Activated CD8-positive, alpha-beta memory T cell treated with anti-CD3 and anti-CD28 coated beads, Interleukin-2, amount 50 U/mL, for 4 hours (primary cell): ENCODE data around the gene HINFP.

Experiments
- DNase-seq: peaks from one replicate; pipeline ENCODE4 v3.0.0-alpha.2; 2020

The HINFP gene, protein sequence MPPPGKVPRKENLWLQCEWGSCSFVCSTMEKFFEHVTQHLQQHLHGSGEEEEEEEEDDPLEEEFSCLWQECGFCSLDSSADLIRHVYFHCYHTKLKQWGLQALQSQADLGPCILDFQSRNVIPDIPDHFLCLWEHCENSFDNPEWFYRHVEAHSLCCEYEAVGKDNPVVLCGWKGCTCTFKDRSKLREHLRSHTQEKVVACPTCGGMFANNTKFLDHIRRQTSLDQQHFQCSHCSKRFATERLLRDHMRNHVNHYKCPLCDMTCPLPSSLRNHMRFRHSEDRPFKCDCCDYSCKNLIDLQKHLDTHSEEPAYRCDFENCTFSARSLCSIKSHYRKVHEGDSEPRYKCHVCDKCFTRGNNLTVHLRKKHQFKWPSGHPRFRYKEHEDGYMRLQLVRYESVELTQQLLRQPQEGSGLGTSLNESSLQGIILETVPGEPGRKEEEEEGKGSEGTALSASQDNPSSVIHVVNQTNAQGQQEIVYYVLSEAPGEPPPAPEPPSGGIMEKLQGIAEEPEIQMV

GRCh38 chr11:119121008-119121810 is at the start of gene HINFP:
Gene HINFP, plus strand, starts transcription at chr11:119121580. Its CDS starts 5,365 bp downstream, at chr11:119126945.
- peak; percentile 100 for DNase-seq

DNA sequence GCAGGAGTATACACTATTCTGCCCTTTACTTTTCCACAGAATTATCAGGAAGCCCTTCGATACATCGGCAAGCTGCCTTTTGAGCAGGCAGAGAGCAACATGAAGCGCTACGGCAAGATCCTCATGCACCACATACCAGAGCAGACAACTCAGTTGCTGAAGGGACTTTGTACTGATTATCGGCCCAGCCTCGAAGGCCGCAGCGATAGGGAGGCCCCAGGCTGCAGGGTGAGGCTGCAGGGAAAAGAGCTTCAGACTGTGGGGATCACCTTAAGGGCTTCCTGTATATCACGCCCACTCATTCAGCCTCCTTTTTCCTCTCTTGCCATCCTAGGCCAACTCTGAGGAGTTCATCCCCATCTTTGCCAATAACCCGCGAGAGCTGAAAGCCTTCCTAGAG is 43.5 kb upstream of the HINFP start:
- no peak for DNase-seq

GRCh38 chr11:119078675-119079420 is 42.5 kb upstream of the HINFP start:
- DNase-seq, result no peak

DNA sequence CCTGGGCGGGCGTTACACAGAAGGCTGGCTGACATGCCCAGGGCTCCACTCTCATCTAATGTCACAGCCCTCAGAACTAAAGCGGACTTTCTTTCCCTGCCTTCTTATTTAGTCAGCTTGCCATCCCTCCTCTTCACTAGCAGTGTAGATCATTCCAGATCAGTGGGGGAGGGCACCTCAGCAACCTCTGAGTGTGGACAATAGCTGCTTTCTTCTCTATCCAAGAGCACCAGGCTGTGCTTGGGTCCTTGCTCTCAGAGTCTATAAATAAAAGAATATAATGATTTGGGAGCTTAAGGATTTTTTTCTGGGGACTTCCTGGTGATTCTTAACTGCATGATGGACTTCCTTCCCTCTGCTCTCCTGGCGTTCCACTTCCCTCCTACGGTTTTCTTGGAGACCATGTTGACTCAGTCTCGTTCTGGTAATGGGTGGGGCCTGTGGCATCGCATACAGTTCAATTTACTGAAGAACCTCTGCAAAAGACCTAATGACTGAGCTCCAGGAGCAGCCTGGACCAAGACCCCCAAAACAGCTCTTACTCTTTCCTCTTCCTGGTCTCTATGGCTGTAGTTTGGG is 39.6 kb upstream of the HINFP start:
- no peak for DNase-seq

DNA sequence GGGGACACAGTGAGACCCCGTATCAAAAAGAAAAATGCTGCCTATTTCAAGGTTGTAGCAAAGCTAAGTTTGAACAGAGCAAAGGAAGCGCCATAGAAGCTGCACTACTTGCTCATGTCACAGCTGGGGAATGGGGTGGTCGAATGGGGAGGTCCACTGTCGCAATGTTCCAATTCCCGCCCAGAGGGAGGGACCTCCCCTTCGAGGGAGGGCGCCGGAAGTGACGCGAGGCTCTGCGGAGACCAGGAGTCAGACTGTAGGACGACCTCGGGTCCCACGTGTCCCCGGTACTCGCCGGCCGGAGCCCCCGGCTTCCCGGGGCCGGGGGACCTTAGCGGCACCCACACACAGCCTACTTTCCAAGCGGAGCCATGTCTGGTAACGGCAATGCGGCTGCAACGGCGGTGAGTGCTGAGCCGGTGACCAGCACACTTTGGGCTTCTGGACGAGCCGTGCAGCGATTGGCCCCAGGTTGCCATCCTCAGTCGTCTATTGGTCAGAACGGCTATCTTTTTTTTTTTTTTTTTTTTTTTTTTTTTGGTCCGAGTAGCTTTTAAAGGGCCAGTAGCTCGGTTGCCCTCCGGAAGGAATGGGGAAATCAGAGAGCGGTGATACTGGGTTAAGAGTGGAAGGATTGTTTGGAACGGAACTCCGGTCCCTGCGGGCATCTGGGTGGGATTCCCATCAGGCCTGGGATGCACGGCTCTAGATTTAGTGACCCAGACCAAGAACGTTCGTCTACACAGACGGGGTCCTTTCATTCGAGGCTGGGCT is 36.5 kb upstream of the HINFP start, which contains the start of gene HMBS:
HMBS (plus strand) TSS at position 219 of the 774 bp plus-strand sequence; CDS start at position 372, 153 bp downstream.
- DNase-seq, result peak; percentile 91

DNA sequence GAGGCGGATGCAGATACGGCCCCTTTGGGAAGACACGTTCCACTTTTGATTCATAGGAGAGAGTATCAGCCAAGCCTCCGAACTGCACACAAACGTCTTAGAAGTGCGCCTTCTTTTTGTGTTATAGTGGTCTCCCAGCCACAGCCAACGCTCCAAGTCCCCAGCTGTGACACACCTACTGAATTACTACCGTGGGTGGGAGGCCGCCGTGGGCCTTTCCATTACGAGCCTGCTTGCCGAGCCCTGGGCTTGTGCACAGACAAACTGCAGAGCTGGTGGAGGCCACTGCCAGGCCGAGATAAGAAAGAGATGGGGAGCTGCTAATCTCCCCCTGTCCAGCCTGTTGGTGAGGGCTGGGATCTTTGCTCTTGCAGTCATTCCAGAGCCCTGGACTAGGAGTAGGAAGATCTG is 35.9 kb upstream of the HINFP start:
- DNase-seq, result peak; percentile 57

DNA sequence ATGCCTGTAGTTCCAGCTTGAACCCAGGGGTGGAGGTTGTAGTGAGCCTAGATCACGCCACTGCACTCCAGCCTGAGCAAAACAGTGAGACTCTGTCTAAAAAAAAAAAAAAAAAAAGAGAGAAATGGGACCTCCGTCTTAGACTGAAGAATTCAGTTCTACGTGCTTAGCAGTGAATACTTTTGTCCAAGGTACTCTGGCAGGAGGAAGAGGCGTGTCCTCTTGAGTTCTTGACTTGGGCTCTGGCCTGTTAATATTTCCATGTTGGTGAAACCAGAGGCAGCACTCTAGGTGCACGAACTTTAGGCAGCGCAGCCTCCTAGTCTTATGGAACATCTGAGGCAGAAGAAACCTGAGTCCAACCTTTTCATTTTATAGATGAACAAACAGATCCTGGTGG is 34.3 kb upstream of the HINFP start:
- DNase-seq, result no peak

GRCh38 chr11:119087747-119088241 is 33.6 kb upstream of the HINFP start:
- DNase-seq, result no peak

DNA sequence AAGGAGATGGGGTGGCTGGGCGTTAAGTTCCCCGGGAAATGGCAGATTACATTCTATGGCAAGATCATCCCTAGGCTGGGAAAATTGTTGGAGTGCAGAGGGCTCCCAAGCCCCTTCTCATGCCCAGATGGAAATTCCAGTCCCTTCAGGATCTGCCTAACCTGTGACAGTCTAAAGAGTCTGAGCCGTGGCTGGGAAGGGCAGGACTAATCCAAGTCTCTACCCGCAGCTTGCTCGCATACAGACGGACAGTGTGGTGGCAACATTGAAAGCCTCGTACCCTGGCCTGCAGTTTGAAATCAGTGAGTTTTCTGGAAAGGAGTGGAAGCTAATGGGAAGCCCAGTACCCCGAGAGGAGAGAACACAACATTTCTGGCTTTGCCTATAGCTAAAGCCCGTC is 33.0 kb upstream of the HINFP start:
- DNase-seq, result no peak

DNA sequence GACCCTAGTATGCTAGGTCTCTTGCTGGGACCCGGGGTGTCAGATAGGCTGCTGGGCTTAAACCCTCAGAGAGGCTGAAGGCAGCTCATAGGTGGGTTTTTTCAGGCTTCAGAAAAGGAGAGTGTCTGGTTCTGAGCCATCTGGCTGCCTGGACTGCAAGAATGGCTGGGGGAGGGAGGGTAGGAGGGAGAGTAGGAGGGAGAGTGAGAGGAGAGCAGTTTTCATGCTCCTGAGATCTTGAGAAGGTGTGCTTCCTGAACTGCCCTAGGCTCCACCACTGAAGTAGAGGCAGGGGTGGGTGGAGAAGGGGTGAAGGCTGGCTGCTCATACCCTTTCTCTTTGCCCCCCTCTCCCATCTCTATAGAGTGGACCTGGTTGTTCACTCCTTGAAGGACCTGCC is 32.1 kb upstream of the HINFP start:
- no peak for DNase-seq

DNA sequence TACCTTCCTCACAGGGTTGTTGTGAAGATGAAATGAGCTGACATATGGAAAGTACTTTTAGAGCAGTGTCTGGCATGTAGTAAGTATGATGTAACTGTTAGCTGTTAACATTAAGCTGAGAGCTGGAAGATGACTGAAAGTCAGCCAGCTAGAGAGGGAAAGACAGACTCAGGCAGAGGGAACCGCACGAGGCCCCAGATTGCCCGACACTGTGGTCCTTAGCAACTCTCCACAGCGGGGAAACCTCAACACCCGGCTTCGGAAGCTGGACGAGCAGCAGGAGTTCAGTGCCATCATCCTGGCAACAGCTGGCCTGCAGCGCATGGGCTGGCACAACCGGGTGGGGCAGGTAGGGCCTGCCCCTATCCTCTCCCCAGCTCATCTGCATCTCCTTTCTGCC is 30.2 kb upstream of the HINFP start:
- no peak for DNase-seq

- DNase-seq, result no peak
These were observed 29.2 kb upstream of the HINFP start for GRCh38 chr11:119091966-119092879.

DNA sequence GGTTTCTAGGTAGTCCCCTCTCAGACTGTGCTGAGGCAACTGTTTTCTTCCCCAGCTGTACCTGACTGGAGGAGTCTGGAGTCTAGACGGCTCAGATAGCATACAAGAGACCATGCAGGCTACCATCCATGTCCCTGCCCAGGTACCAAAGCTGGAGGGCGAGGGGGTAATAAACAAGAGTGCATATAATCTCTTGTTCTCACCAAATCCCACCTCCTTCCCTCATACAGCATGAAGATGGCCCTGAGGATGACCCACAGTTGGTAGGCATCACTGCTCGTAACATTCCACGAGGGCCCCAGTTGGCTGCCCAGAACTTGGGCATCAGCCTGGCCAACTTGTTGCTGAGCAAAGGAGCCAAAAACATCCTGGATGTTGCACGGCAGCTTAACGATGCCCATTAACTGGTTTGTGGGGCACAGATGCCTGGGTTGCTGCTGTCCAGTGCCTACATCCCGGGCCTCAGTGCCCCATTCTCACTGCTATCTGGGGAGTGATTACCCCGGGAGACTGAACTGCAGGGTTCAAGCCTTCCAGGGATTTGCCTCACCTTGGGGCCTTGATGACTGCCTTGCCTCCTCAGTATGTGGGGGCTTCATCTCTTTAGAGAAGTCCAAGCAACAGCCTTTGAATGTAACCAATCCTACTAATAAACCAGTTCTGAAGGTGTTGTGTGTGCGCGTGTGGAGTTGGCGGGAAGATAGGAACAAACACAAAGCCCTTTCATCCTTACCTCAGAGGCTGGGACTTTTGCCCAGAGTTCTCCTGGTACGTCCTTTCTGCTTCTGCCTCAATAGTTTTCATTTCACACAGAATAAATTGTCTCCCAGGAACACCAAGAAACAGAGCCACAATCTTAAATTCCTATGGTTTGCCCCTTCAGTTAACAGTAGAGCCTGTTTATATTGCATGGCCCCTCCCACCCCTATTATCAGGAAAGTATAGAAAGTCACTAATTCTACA is 28.2 kb upstream of the HINFP start:
- no peak for DNase-seq

GRCh38 chr11:119093942-119094815 is 27.2 kb upstream of the HINFP start:
- DNase-seq, result peak; percentile 61

- peak; percentile 59 for DNase-seq
These were observed 26.6 kb upstream of the HINFP start for GRCh38 chr11:119094816-119095065.

DNA sequence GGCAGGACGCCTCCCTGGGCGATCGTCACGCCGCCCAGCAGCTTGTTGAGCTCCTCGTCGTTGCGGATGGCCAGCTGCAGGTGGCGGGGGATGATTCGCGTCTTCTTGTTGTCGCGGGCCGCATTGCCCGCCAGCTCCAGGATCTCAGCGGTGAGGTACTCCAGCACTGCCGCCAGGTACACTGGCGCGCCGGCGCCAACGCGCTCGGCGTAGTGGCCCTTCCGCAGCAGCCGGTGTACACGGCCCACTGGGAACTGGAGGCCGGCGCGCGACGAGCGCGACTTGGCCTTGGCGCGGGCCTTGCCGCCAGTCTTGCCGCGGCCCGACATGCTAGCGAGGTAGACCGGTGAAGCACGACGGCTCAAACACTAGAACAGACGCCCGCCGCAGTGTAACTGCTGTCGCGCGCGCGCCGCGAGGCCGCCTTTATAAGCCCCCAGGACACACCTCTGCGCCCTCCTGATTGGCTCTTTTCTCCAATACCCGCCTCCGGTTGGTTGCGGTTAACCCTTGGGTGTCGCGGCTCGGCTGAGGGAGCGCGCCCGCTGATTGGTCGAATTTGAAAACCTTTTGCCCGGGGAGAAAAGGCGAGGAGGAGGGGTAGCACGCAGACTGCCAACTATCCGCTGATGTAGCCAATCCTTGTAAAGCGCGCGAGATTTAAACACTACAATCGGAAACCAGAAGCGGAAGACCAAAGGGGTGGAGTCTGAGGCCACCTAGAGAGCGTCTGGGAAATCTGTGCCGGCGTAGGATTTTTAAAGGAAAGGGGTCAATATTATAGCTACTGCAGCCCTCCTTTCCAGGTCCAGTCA is 26.1 kb upstream of the HINFP start:
- peak; percentile 99 for DNase-seq

DNA sequence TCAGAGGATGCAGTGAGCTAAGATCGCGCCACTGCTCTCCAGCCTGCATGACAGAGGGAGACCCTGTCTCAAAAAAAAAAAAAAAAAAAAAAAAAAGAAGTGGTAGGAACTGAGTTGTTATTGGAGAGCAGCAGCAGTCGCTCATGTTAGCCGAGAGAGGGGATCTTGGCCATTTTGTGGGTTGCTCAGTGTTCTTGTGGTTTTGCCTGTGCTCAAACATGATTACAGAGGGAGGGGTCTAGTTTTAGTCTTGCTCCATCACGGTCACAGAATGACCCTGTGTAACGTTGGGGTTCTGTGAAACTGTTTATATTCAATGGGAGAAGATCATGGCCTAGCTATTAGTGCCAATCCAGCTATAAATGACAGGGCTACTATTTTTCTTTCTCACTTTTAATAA is 21.7 kb upstream of the HINFP start:
- no peak for DNase-seq
